ENCODE data around the gene CSRP3.

Gene CSRP3

GRCh38 chr11:19216709-19217374 is 15.1 kb upstream of the CSRP3 start:
- no peaks in the 10 kb centered on the region for H3K4me1 ChIP-seq (ENCODE audit: insufficient read depth, low read length, severe bottlenecking)
- H3K4me3 ChIP-seq (ENCODE audit: low read depth, low read length, poor library complexity, severe bottlenecking) = no peak overlapping the region
- no peaks in the 10 kb centered on the region for H3K36me3 ChIP-seq (ENCODE audit: insufficient read depth, low read length)
- no peak overlapping the region for H2AFZ ChIP-seq (ENCODE audit: low read length)
- H4K20me1 ChIP-seq (ENCODE audit: insufficient read depth, low read length) = no peaks in the 10 kb centered on the region
- H3K79me2 ChIP-seq (ENCODE audit: insufficient read depth, low read length) = no peaks in the 10 kb centered on the region
- no peak overlapping the region for H3K9ac ChIP-seq (ENCODE audit: low read length)
- no peaks in the 10 kb centered on the region for H3K9me2 ChIP-seq (ENCODE audit: low read depth, low read length)
- H3K4me2 ChIP-seq (ENCODE audit: low read length) = no peak overlapping the region
- no peaks in the 10 kb centered on the region for H3K9me3 ChIP-seq (ENCODE audit: low read length)
- no peaks in the 10 kb centered on the region for H3K27me3 ChIP-seq (ENCODE audit: insufficient read depth, low read length)
- H3F3A ChIP-seq (ENCODE audit: insufficient read depth, low read length) = 0 out of 2 replicates have a peak, but pooled peaks cover 7% of the 10 kb centered on the region
- H3K27ac ChIP-seq (ENCODE audit: low read depth, low read length, poor library complexity, severe bottlenecking) = no peak overlapping the region
- TF ChIP-seq EZH2 (IDR thresholded peaks at IDR 0.05; ENCODE audit: borderline replicate concordance, low read length) = no peak
- TF ChIP-seq, protein P1, sequence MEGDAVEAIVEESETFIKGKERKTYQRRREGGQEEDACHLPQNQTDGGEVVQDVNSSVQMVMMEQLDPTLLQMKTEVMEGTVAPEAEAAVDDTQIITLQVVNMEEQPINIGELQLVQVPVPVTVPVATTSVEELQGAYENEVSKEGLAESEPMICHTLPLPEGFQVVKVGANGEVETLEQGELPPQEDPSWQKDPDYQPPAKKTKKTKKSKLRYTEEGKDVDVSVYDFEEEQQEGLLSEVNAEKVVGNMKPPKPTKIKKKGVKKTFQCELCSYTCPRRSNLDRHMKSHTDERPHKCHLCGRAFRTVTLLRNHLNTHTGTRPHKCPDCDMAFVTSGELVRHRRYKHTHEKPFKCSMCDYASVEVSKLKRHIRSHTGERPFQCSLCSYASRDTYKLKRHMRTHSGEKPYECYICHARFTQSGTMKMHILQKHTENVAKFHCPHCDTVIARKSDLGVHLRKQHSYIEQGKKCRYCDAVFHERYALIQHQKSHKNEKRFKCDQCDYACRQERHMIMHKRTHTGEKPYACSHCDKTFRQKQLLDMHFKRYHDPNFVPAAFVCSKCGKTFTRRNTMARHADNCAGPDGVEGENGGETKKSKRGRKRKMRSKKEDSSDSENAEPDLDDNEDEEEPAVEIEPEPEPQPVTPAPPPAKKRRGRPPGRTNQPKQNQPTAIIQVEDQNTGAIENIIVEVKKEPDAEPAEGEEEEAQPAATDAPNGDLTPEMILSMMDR (IDR thresholded peaks at IDR 0.05; ENCODE audit: low read length) = no peak

DNA sequence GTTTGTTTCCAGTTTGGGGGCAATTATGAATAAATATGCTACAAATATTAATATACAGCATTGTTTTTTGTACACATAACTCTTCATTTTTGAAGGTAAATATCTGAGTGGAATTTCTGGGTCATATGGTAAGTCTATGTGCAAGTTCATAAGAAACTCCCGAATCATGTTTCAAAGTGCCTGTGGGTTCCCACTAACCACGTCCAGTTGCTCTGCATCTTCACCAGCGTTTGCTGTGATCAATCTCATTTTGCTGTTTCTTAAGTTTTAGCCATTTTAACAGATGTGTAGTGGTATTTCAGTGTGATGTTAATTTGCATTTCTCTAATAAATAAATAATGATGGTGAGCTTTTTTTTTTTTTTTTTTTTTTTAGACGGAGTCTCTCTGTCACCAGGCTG is 14.2 kb upstream of the CSRP3 start:
- Histone ChIP-seq H3K36me3 (ENCODE audit: insufficient read depth, low read length) (no peaks in the 10 kb centered on the region), H4K20me1 (ENCODE audit: insufficient read depth, low read length) (no peaks in the 10 kb centered on the region), H2AFZ (ENCODE audit: low read length) (no peak overlapping the region), H3K27me3 (ENCODE audit: insufficient read depth, low read length) (no peaks in the 10 kb centered on the region), H3K9me3 (ENCODE audit: low read length) (no peaks in the 10 kb centered on the region), H3K4me2 (ENCODE audit: low read length) (no peak overlapping the region), H3K4me3 (ENCODE audit: low read depth, low read length, poor library complexity, severe bottlenecking) (no peak overlapping the region), H3K79me2 (ENCODE audit: insufficient read depth, low read length) (no peaks in the 10 kb centered on the region), H3K9ac (ENCODE audit: low read length) (no peak overlapping the region), H3K4me1 (ENCODE audit: insufficient read depth, low read length, severe bottlenecking) (no peaks in the 10 kb centered on the region), H3F3A (ENCODE audit: insufficient read depth, low read length) (0 out of 2 replicates have a peak, but pooled peaks cover 4% of the 10 kb centered on the region), H3K9me2 (ENCODE audit: low read depth, low read length) (no peaks in the 10 kb centered on the region), H3K27ac (ENCODE audit: low read depth, low read length, poor library complexity, severe bottlenecking) (no peak overlapping the region)
- TF ChIP-seq EZH2 (IDR thresholded peaks at IDR 0.05; ENCODE audit: borderline replicate concordance, low read length) = no peak
- TF ChIP-seq, protein P1 (IDR thresholded peaks at IDR 0.05; ENCODE audit: low read length) = no peak

GRCh38 chr11:19209617-19210370 is 8.0 kb upstream of the CSRP3 start:
- no peak overlapping the region for H3K4me3 ChIP-seq (ENCODE audit: low read depth, low read length, poor library complexity, severe bottlenecking)
- TF ChIP-seq, protein P1 (IDR thresholded peaks at IDR 0.05; ENCODE audit: low read length) = no peak
- TF ChIP-seq EZH2 (IDR thresholded peaks at IDR 0.05; ENCODE audit: borderline replicate concordance, low read length) = no peak
- H3K9ac ChIP-seq (ENCODE audit: low read length) = no peak overlapping the region

More at GRCh38 chr11:19209617-19210370, 8.0 kb upstream of the CSRP3 start:
- no peak overlapping the region for H3K27ac ChIP-seq (ENCODE audit: low read depth, low read length, poor library complexity, severe bottlenecking)
- no peaks in the 10 kb centered on the region for H4K20me1 ChIP-seq (ENCODE audit: insufficient read depth, low read length)
- no peaks in the 10 kb centered on the region for H3K36me3 ChIP-seq (ENCODE audit: insufficient read depth, low read length)
- H3F3A ChIP-seq (ENCODE audit: insufficient read depth, low read length) = no peaks in the 10 kb centered on the region
- H3K27me3 ChIP-seq (ENCODE audit: insufficient read depth, low read length) = no peaks in the 10 kb centered on the region
- no peak overlapping the region for H2AFZ ChIP-seq (ENCODE audit: low read length)
- H3K9me2 ChIP-seq (ENCODE audit: low read depth, low read length) = no peaks in the 10 kb centered on the region
- no peaks in the 10 kb centered on the region for H3K79me2 ChIP-seq (ENCODE audit: insufficient read depth, low read length)
- H3K4me2 ChIP-seq (ENCODE audit: low read length) = no peak overlapping the region
- no peaks in the 10 kb centered on the region for H3K9me3 ChIP-seq (ENCODE audit: low read length)
- no peaks in the 10 kb centered on the region for H3K4me1 ChIP-seq (ENCODE audit: insufficient read depth, low read length, severe bottlenecking)

Measured in OCI-LY1 (cell line).